Hepatocyte (in vitro differentiated cells): ENCODE measurements around the gene IQCF2.

ENCODE experiments used
- EZH2 ChIP-seq: fragments of 200-600 bp; sonication (generic); IDR thresholded peaks from 2 replicates; pipeline ENCODE4 v1.6.1; 2016; ENCODE audit warnings: antibody characterized with exemption, mild to moderate bottlenecking, borderline replicate concordance
- TF ChIP-seq, protein P1 (sequence below): fragments of 200-600 bp; sonication (generic); IDR thresholded peaks from 2 replicates; pipeline ENCODE4 v1.5.1; 2016; ENCODE audit warnings: antibody characterized with exemption, mild to moderate bottlenecking; ENCODE audit not compliant: poor library complexity

DNA sequence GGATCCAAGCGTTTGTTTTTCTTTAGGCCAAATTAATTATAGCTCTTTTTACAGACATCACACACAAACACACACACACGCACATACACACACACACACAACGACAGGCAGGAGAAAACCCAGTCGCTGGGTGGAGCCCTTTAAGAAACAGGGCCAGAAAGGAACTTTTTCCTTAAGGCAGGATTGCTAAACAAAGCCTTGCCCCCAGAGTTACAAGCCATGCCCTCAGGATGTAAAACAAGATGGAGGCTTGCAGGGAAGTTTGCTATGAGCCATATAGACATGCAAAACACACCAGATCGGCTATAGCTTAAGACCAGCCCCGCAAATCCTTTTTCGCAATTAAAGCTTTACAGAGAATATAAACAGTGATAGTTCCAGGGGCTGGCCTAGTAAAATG is 16.3 kb upstream of the IQCF2 start:
- TF ChIP-seq, protein P1, sequence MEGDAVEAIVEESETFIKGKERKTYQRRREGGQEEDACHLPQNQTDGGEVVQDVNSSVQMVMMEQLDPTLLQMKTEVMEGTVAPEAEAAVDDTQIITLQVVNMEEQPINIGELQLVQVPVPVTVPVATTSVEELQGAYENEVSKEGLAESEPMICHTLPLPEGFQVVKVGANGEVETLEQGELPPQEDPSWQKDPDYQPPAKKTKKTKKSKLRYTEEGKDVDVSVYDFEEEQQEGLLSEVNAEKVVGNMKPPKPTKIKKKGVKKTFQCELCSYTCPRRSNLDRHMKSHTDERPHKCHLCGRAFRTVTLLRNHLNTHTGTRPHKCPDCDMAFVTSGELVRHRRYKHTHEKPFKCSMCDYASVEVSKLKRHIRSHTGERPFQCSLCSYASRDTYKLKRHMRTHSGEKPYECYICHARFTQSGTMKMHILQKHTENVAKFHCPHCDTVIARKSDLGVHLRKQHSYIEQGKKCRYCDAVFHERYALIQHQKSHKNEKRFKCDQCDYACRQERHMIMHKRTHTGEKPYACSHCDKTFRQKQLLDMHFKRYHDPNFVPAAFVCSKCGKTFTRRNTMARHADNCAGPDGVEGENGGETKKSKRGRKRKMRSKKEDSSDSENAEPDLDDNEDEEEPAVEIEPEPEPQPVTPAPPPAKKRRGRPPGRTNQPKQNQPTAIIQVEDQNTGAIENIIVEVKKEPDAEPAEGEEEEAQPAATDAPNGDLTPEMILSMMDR: no peak
- TF ChIP-seq EZH2: no peak
